Tibial artery (tissue), 4 donors: Measurements from ENCODE around the gene ERO1A.

ENCODE experiments used
- DNase-seq, 2 donors: peaks; one replicate each; pipeline ENCODE4 v3.0.0-alpha.2; 2019
- H3K27ac ChIP-seq, 2 donors: fragments of 200-600 bp; sonication (generic) in 1 of 2; 1 replicate in 1 of 2; 2 replicates in 1 of 2; pipeline ENCODE4 v1.5.1; 2018 to 2019; ENCODE audit warnings: mild to moderate bottlenecking in 1 of 2
- H3K27me3 ChIP-seq, 2 donors: fragments of 200-600 bp; sonication (generic) in 1 of 2; one replicate each; pipeline versions ENCODE4 v1.5.1 to v1.6.0; 2016 to 2019
- H3K36me3 ChIP-seq, 3 donors: fragments of 200-600 bp; sonication (generic) in 2 of 3; one replicate each; pipeline ENCODE4 v1.5.1; 2016 to 2019; ENCODE audit warnings: mild to moderate bottlenecking in 2 of 3
- H3K4me1 ChIP-seq, 4 donors: fragments of 200-600 bp; sonication (generic) in 2 of 4; 1 replicate in 3 of 4; 2 replicates in 1 of 4; pipeline ENCODE4 v1.5.1; 2016 to 2019
- H3K4me3 ChIP-seq, 2 donors: fragments of 200-600 bp; sonication (generic) in 1 of 2; 1 replicate in 1 of 2; 2 replicates in 1 of 2; pipeline ENCODE4 v1.5.1; 2018 to 2019; ENCODE audit warnings: mild to moderate bottlenecking in 2 of 2
- H3K9me3 ChIP-seq, 3 donors: fragments of 200-600 bp; sonication (generic) in 1 of 3; one replicate each; pipeline ENCODE4 v1.5.1; 2016 to 2019
- CTCF ChIP-seq, 2 experiments: fragments of 200-600 bp in 1 of 2; fragments of 450-650 bp in 1 of 2; IDR thresholded peaks; one replicate each; pipeline ENCODE4 v1.5.1; 2017 to 2019; ENCODE audit warnings: antibody characterized with exemption in 2 of 2, mild to moderate bottlenecking in 1 of 2, moderate library complexity in 1 of 2
- intact Hi-C: fragments of 100-400 bp; cut with DNase I; formaldehyde crosslinking; loops from one replicate; pipeline ENCODE4 v1.15.0; 2023; ENCODE audit warnings: low total_unique reads

ERO1A gene

GRCh38 chr14:52590318-52590717, 105.0 kb downstream of the ERO1A start:
- no peak for TF ChIP-seq CTCF (IDR thresholded peaks at IDR 0.05)

More at GRCh38 chr14:52590318-52590717, 105.0 kb downstream of the ERO1A start:
- Histone ChIP-seq H3K4me3 (no peak overlapping the region), H3K27me3 (no peaks in the 10 kb centered on the region), H3K9me3 (peaks cover 0 to 3% (median 0%) of the 10 kb centered on the region in 3 donors), H3K4me1 (no peaks in the 10 kb centered on the region), H3K27ac (no peak overlapping the region), H3K36me3 (no peaks in the 10 kb centered on the region)
- intact Hi-C loops, result no loop called here
- DNase-seq, result no peak
